ENCODE measurements around the gene NOXA1. TPM values are rescaled to one million over a fixed set of nuclear protein-coding genes. Genes with fewer than 3 reads are reported as not detected.

The NOXA1 gene
- total RNA-seq, 1 donor from 2014 or later, result 2.1 TPM

GRCh38 chr9:137474271-137474670 is 51.1 kb downstream of the NOXA1 start:
- no peak overlapping the region for H3K4me3 ChIP-seq (ENCODE audit: low read depth, low read length)
- no peak for TF ChIP-seq CTCF (conservative IDR thresholded peaks at IDR 0.05; ENCODE audit: low read depth, low read length)
- no peak for DNase-seq (ENCODE audit: low read depth)

- DNase-seq (ENCODE audit: low read depth), result no peak
- TF ChIP-seq CTCF (conservative IDR thresholded peaks at IDR 0.05; ENCODE audit: low read depth, low read length), result no peak
Observed at GRCh38 chr9:137475666-137476065, 52.5 kb downstream of the NOXA1 start.

GRCh38 chr9:137476856-137477255 is 53.7 kb downstream of the NOXA1 start:
- no peak for TF ChIP-seq CTCF (conservative IDR thresholded peaks at IDR 0.05; ENCODE audit: low read depth, low read length)
- DNase-seq (ENCODE audit: low read depth), result no peak
- H3K4me3 ChIP-seq (ENCODE audit: low read depth, low read length), result no peak overlapping the region

More at GRCh38 chr9:137475666-137476065, 52.5 kb downstream of the NOXA1 start:
- H3K4me3 ChIP-seq (ENCODE audit: low read depth, low read length), result no peak overlapping the region

- DNase-seq (ENCODE audit: low read depth), result no peak
- no peak for TF ChIP-seq CTCF (conservative IDR thresholded peaks at IDR 0.05; ENCODE audit: low read depth, low read length)
- no peak overlapping the region for H3K4me3 ChIP-seq (ENCODE audit: low read depth, low read length)
Observed at GRCh38 chr9:137477778-137478612, 54.8 kb downstream of the NOXA1 start.

- H3K4me3 ChIP-seq (ENCODE audit: low read depth, low read length), result no peak overlapping the region
- no peak for TF ChIP-seq CTCF (conservative IDR thresholded peaks at IDR 0.05; ENCODE audit: low read depth, low read length)
- DNase-seq (ENCODE audit: low read depth), result no peak
Observed at GRCh38 chr9:137478613-137478961, 55.4 kb downstream of the NOXA1 start.

- no peak overlapping the region for H3K4me3 ChIP-seq (ENCODE audit: low read depth, low read length)
- TF ChIP-seq CTCF (conservative IDR thresholded peaks at IDR 0.05; ENCODE audit: low read depth, low read length), result no peak
- no peak for DNase-seq (ENCODE audit: low read depth)
Observed at GRCh38 chr9:137478962-137479861, 56.0 kb downstream of the NOXA1 start.
